HUES64 (cell line): Measurements from ENCODE around the gene LEKR1.
"Not testable (repeated sequence)": the region's sequence is repeated elsewhere in the genome, so short reads cannot be mapped to it uniquely, and the experiment has no call there.

Experiments used
- H3K27ac ChIP-seq: 2 replicates; pipeline ENCODE4 v1.7.0; 2013; ENCODE audit warnings: low read depth, low read length, inconsistent platforms
- H3K27me3 ChIP-seq: 2 replicates; pipeline ENCODE4 v1.6.1; 2013; ENCODE audit warnings: mild to moderate bottlenecking, low read length; ENCODE audit not compliant: insufficient read depth
- H3K36me3 ChIP-seq: 2 replicates; pipeline ENCODE4 v1.6.1; 2013; ENCODE audit warnings: mild to moderate bottlenecking, low read length; ENCODE audit not compliant: insufficient read depth
- H3K4me1 ChIP-seq: 2 replicates; pipeline ENCODE4 v1.6.1; 2013; ENCODE audit warnings: mild to moderate bottlenecking, low read length, moderate library complexity; ENCODE audit not compliant: insufficient read depth
- H3K4me3 ChIP-seq: 2 replicates; pipeline ENCODE4 v1.5.1; 2013; ENCODE audit warnings: mild to moderate bottlenecking, low read length, moderate library complexity
- H3K9ac ChIP-seq: 2 replicates; pipeline ENCODE4 v1.6.1; 2013; ENCODE audit warnings: mild to moderate bottlenecking, low read depth, low read length
- H3K9me3 ChIP-seq: 2 replicates; pipeline ENCODE4 v1.6.1; 2013; ENCODE audit warnings: low read depth, low read length; ENCODE audit not compliant: insufficient read depth
- WGBS: fragments of 150-250, 120-280 bp; methylation state at CpG from one replicate; pipeline ENCODE4 v1.1.7; 2013; ENCODE audit warnings: missing lambda C conversion rate; 5-methylcytosine and 5-hydroxymethylcytosine counted together

The LEKR1 gene

GRCh38 chr3:156885761-156886160 is 59.6 kb downstream of the LEKR1 start:
- Histone ChIP-seq H3K4me1 (0 out of 2 replicates have a peak, but pooled peaks cover 3% of the 10 kb centered on the region), H3K27ac (no peak overlapping the region), H3K4me3 (no peak overlapping the region), H3K27me3 (no peaks in the 10 kb centered on the region), H3K36me3 (no peaks in the 10 kb centered on the region), H3K9ac (no peak overlapping the region), H3K9me3 (peaks cover 7% of the 10 kb centered on the region; the same call in 1 of the 2 replicates)
- 95% methylated on average over 1 of the region's 1 CpG for WGBS

- Histone ChIP-seq H3K27me3 (no peaks in the 10 kb centered on the region), H3K4me3 (no peak overlapping the region), H3K27ac (no peak overlapping the region), H3K36me3 (no peaks in the 10 kb centered on the region), H3K9ac (no peak overlapping the region), H3K4me1 (0 out of 2 replicates have a peak, but pooled peaks cover 3% of the 10 kb centered on the region), H3K9me3 (peaks cover 7% of the 10 kb centered on the region; the same call in 1 of the 2 replicates)
- WGBS = 100% methylated on average over 2 of the region's 2 CpGs
Observed at GRCh38 chr3:156888176-156888575, 62.0 kb downstream of the LEKR1 start.

DNA sequence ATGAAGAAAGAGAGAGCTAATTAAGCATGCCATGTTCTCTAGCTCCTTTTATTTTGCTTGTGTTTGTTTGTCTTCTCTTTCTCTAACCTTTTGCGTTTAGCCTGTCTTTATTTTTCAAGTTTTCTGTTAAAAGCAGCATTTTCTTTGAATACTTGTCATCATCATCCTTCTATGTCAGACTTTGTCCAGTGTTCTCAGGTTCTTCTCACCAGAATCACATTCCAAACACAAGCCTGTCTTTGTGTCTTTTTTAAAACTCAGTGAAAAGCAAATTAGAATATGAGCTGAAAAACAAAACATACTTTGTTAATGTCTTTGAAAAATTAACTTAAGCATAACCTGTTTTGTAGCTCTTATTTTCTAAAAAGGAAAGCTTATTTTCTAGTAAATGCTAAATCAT is 62.4 kb downstream of the LEKR1 start:
- H3K4me1 ChIP-seq = 0 out of 2 replicates have a peak, but pooled peaks cover 3% of the 10 kb centered on the region
- no peak overlapping the region for H3K9ac ChIP-seq
- no peaks in the 10 kb centered on the region for H3K36me3 ChIP-seq
- H3K27ac ChIP-seq = no peak overlapping the region
- no peak overlapping the region for H3K4me3 ChIP-seq
- WGBS = 88% methylated on average over 1 of the region's 1 CpG
- H3K27me3 ChIP-seq = no peaks in the 10 kb centered on the region
- H3K9me3 ChIP-seq = peaks cover 7% of the 10 kb centered on the region; the same call in 1 of the 2 replicates

DNA sequence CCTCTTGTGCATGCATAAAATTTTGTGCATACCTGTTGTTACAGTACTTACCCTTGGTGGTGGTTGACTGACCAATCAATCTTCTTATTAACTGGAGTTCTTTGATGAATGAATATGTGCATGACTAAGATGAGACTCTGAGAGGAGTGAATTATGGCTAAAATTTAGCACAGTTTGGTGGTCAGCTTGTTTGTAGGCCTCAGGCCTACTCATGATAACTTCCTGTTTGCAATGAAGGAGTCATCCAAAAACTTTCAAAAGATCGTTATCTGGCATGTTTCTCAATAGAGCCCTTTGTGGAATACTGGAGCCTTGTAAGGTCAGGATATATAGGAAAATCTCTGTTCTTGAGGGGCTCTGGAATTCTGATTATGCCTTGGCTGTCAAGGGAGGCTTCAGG is 66.5 kb downstream of the LEKR1 start:
- H3K4me3 ChIP-seq = no peak overlapping the region
- H3K36me3 ChIP-seq = no peaks in the 10 kb centered on the region
- 96% methylated on average over 1 of the region's 1 CpG for WGBS
- peaks cover 5% of the 10 kb centered on the region; the same call in 1 of the 2 replicates for H3K9me3 ChIP-seq
- no peaks in the 10 kb centered on the region for H3K27me3 ChIP-seq
- no peak overlapping the region for H3K9ac ChIP-seq
- H3K27ac ChIP-seq = no peak overlapping the region
- 0 out of 2 replicates have a peak, but pooled peaks cover 3% of the 10 kb centered on the region for H3K4me1 ChIP-seq

- H3K27ac ChIP-seq, H3K9ac ChIP-seq, H3K4me1 ChIP-seq, H3K27me3 ChIP-seq, H3K36me3 ChIP-seq, H3K4me3 ChIP-seq, H3K9me3 ChIP-seq: not testable (repeated sequence)
- WGBS = 95% methylated on average over 1 of the region's 1 CpG
Observed at GRCh38 chr3:156895374-156895773, 69.2 kb downstream of the LEKR1 start.

DNA sequence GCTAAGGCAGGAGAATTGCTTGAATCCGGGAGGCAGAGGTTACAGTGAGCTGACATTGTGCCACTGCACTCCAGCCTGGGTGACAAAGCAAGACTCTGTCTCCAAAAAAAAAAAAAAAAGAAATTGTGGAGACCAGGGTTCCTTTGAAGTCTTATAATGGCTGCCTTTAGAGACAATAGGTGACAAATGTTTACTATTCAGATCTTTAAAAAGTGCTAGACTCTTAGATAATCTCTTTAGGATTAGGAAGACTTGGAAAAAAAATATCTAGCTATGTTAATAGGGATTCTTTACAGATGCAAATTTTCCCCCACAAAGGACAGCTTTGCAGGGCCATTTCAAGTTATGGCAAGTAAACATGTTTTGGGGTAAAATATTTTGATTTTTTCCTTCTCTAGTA is 71.7 kb downstream of the LEKR1 start:
- H3K4me3 ChIP-seq, H3K36me3 ChIP-seq, H3K4me1 ChIP-seq, H3K9ac ChIP-seq, H3K27me3 ChIP-seq, H3K9me3 ChIP-seq: not testable (repeated sequence)
- H3K27ac ChIP-seq = peak overlapping the region; percentile 61; the same call in 1 of the 2 replicates
- WGBS = 67% methylated on average over 1 of the region's 1 CpG

GRCh38 chr3:156898296-156898880 is 72.2 kb downstream of the LEKR1 start:
- WGBS = 76% methylated on average over 4 of the region's 5 CpGs
- Histone ChIP-seq H3K4me1 (0 out of 2 replicates have a peak, but pooled peaks cover 4% of the 10 kb centered on the region), H3K9ac (no peak overlapping the region), H3K4me3 (no peak overlapping the region), H3K27ac (peak overlapping the region; percentile 61; the same call in 1 of the 2 replicates), H3K9me3 (peaks cover 5% of the 10 kb centered on the region; the same call in 1 of the 2 replicates), H3K36me3 (no peaks in the 10 kb centered on the region), H3K27me3 (no peaks in the 10 kb centered on the region)

GRCh38 chr3:156899951-156900350 is 73.8 kb downstream of the LEKR1 start:
- no peak overlapping the region for H3K4me3 ChIP-seq
- no peaks in the 10 kb centered on the region for H3K36me3 ChIP-seq
- H3K27me3 ChIP-seq = no peaks in the 10 kb centered on the region
- H3K9ac ChIP-seq = no peak overlapping the region
- no peaks in the 10 kb centered on the region for H3K9me3 ChIP-seq
- peak overlapping the region; percentile 27; the same call in 1 of the 2 replicates for H3K27ac ChIP-seq
- no CpG with 5 or more reads among the region's 1 CpG for WGBS
- 0 out of 2 replicates have a peak, but pooled peaks cover 4% of the 10 kb centered on the region for H3K4me1 ChIP-seq

- Histone ChIP-seq H3K36me3 (no peaks in the 10 kb centered on the region), H3K4me1 (0 out of 2 replicates have a peak, but pooled peaks cover 3% of the 10 kb centered on the region), H3K27me3 (no peaks in the 10 kb centered on the region), H3K9ac (no peak overlapping the region), H3K27ac (no peak overlapping the region), H3K4me3 (no peak overlapping the region), H3K9me3 (no peaks in the 10 kb centered on the region)
Observed at GRCh38 chr3:156902916-156903315, 76.8 kb downstream of the LEKR1 start.

- Histone ChIP-seq H3K9ac (no peak overlapping the region), H3K27me3 (no peaks in the 10 kb centered on the region), H3K36me3 (no peaks in the 10 kb centered on the region), H3K9me3 (no peaks in the 10 kb centered on the region), H3K4me3 (no peak overlapping the region), H3K27ac (no peak overlapping the region), H3K4me1 (0 out of 2 replicates have a peak, but pooled peaks cover 5% of the 10 kb centered on the region)
- WGBS = 94% methylated on average over 2 of the region's 2 CpGs
Observed at GRCh38 chr3:156906275-156906674, 80.1 kb downstream of the LEKR1 start.

- 0 out of 2 replicates have a peak, but pooled peaks cover 5% of the 10 kb centered on the region for H3K4me1 ChIP-seq
- 94% methylated on average over 1 of the region's 1 CpG for WGBS
- no peaks in the 10 kb centered on the region for H3K27me3 ChIP-seq
- H3K9ac ChIP-seq = no peak overlapping the region
- H3K4me3 ChIP-seq = no peak overlapping the region
- H3K36me3 ChIP-seq = no peaks in the 10 kb centered on the region
- H3K9me3 ChIP-seq = no peaks in the 10 kb centered on the region
- H3K27ac ChIP-seq = no peak overlapping the region
Observed at GRCh38 chr3:156908398-156908797, 82.2 kb downstream of the LEKR1 start.
